WTC11 (cell line): ENCODE results near the gene TMSB4Y. TPM values are rescaled to one million over a fixed set of nuclear protein-coding genes. Genes with fewer than 3 reads are reported as not detected.

Experiments
- total RNA-seq: library from RNA; stranded (reverse); gene quantifications from 3 replicates; pipeline ENCODE4 v1.2.3, GENCODE V29; 2021

TMSB4Y gene
- total RNA-seq, 1 experiment from 2014 or later: 3.0 TPM

Other genes with a start within 250 kb of the TMSB4Y start
- 22.4 to 24.4 TPM (median 23.3 TPM) in 3 replicates for gene UTY, start 223.9 kb upstream of the TMSB4Y start, total RNA-seq